Vagina (tissue), 2 donors: Measurements from ENCODE around the gene NACA2. TPM values are rescaled to one million over a fixed set of nuclear protein-coding genes. Genes with fewer than 3 reads are reported as not detected.

Experiments used
- DNase-seq, 2 donors: peaks; one replicate each; pipeline ENCODE4 v3.0.0-alpha.2; 2017; ENCODE audit errors: extremely low spot score in 2 of 2
- H3K27ac ChIP-seq: fragments of 200-600 bp; sonication (generic); one replicate; pipeline ENCODE4 v1.5.1; 2019
- H3K27me3 ChIP-seq: fragments of 200-600 bp; sonication (generic); one replicate; pipeline ENCODE4 v1.5.1; 2019
- H3K36me3 ChIP-seq, 2 donors: fragments of 200-600 bp; sonication (generic); one replicate each; pipeline ENCODE4 v1.5.1; 2017 to 2019
- H3K4me1 ChIP-seq: fragments of 200-600 bp; sonication (generic); one replicate; pipeline ENCODE4 v1.5.1; 2019
- H3K4me3 ChIP-seq, 2 donors: fragments of 200-600 bp; sonication (generic); 1 replicate in 1 of 2; 2 replicates in 1 of 2; pipeline ENCODE4 v1.5.1; 2016 to 2019
- H3K9me3 ChIP-seq: fragments of 200-600 bp; sonication (generic); one replicate; pipeline ENCODE4 v1.5.1; 2019
- POLR2A ChIP-seq, 2 donors: fragments of 450-650 bp; IDR thresholded peaks; one replicate each; pipeline ENCODE4 v1.6.1; 2017; ENCODE audit warnings: antibody characterized with exemption in 2 of 2, mild to moderate bottlenecking in 2 of 2, moderate library complexity in 2 of 2
- POLR2AphosphoS5 ChIP-seq, 2 donors: sonication (generic); formaldehyde crosslinking; IDR thresholded peaks; one replicate each; pipeline ENCODE4 v1.9.0; 2017; ENCODE audit warnings: antibody characterized with exemption in 2 of 2, mild to moderate bottlenecking in 2 of 2, low read depth in 1 of 2; ENCODE audit not compliant: insufficient read depth in 1 of 2
- intact Hi-C: fragments of 100-400 bp; cut with DNase I; formaldehyde crosslinking; loops from one replicate; pipeline ENCODE4 v1.15.1; 2023
- total RNA-seq: library from RNA; depleted of rRNA; stranded (reverse); fragments of >200 nt; gene quantifications from one replicate; pipeline ENCODE4 v1.2.3, GENCODE V29; 2016
- TF ChIP-seq, protein P1 (sequence below), 3 experiments: fragments of 450-650 bp in 2 of 3; fragments of 200-600 bp in 1 of 3; sonication (generic) in 1 of 3; IDR thresholded peaks; one replicate each; pipeline ENCODE4 v1.5.1; 2017 to 2019; ENCODE audit warnings: antibody characterized with exemption in 3 of 3, mild to moderate bottlenecking in 2 of 3, moderate library complexity in 2 of 3

The NACA2 gene
- total RNA-seq, 1 donor from 2014 or later: not detected

DNA sequence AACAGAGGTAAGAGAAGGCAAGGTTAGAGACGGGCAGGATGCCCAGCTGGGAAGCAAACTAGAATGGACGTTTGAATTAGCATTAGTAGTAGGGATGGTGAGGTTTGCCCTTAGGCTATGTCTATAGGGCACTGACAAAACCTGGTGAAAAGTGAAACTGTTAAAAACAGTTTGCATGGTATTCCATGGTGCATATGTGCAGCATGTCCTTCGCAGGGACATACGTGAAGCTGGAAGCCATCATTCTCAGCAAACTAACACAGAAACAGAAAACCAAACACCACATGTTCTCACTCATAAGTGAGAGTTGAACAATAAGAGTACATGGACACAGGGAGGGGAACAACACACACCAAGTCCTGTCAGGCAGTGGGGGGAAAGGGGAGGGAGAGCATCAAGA, 25.8 kb downstream of the NACA2 start:
- intact Hi-C loops: no loop called here
- no peaks in the 10 kb centered on the region for H3K27me3 ChIP-seq

DNA sequence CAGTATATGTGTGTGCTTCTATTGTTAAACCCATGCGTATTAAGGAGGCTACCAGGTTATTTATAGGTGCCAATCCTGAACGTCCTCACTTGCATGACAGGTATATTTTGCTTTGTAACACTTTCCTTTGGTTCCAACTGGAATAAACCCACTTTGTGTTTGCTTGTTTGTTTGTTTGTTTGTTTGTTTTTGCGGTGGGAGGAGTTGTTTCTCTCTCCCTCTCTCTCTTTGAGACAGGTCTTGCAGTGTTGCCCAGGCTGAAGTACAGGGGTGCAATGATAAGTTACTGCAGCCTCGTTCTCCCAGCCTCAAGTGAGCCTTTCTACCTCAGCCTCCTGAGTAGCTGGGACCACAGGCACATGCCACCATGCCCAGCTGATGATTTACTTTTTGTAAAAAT, 28.7 kb downstream of the NACA2 start:
- intact Hi-C loops: no loop called here
- no peaks in the 10 kb centered on the region for H3K9me3 ChIP-seq
- no peak for DNase-seq
- H3K27ac ChIP-seq: no peak overlapping the region
- H3K27me3 ChIP-seq: no peaks in the 10 kb centered on the region
- H3K4me3 ChIP-seq: no peak overlapping the region
- TF ChIP-seq, protein P1, sequence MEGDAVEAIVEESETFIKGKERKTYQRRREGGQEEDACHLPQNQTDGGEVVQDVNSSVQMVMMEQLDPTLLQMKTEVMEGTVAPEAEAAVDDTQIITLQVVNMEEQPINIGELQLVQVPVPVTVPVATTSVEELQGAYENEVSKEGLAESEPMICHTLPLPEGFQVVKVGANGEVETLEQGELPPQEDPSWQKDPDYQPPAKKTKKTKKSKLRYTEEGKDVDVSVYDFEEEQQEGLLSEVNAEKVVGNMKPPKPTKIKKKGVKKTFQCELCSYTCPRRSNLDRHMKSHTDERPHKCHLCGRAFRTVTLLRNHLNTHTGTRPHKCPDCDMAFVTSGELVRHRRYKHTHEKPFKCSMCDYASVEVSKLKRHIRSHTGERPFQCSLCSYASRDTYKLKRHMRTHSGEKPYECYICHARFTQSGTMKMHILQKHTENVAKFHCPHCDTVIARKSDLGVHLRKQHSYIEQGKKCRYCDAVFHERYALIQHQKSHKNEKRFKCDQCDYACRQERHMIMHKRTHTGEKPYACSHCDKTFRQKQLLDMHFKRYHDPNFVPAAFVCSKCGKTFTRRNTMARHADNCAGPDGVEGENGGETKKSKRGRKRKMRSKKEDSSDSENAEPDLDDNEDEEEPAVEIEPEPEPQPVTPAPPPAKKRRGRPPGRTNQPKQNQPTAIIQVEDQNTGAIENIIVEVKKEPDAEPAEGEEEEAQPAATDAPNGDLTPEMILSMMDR (IDR thresholded peaks at IDR 0.05): no peak
- no peak for TF ChIP-seq POLR2AphosphoS5 (IDR thresholded peaks at IDR 0.05; ENCODE audit: insufficient read depth in 1 of 2, low read depth in 1 of 2)
- H3K36me3 ChIP-seq: no peaks in the 10 kb centered on the region
- H3K4me1 ChIP-seq: no peaks in the 10 kb centered on the region

More for the DNA sequence above, 25.8 kb downstream of the NACA2 start:
- TF ChIP-seq POLR2A (IDR thresholded peaks at IDR 0.05) (no peak), POLR2AphosphoS5 (IDR thresholded peaks at IDR 0.05; ENCODE audit: insufficient read depth in 1 of 2, low read depth in 1 of 2) (no peak)
- TF ChIP-seq, protein P1 (IDR thresholded peaks at IDR 0.05): no peak
- H3K9me3 ChIP-seq: no peaks in the 10 kb centered on the region
- H3K27ac ChIP-seq: no peak overlapping the region
- no peak for DNase-seq
- H3K4me3 ChIP-seq: no peak overlapping the region
- no peaks in the 10 kb centered on the region for H3K36me3 ChIP-seq
- no peaks in the 10 kb centered on the region for H3K4me1 ChIP-seq

DNA sequence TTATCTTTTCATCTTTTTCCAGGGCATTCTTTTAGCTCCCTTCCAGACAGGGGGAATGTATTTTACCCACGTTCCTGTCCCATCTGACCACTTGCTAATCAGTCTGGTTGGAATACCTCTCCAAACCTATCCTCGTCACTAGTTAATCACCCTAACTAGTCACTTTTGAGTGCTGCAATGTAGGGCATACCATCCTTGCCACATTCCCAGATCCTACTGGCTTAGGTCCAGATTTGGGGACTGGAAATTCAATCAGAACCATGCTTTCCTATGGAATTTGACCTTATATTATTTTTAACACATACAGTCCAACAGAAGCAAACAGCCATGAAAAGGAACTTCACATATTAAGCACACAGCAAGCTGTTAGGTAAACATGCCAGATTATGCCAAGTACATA, 29.7 kb downstream of the NACA2 start:
- no peak for DNase-seq
- Histone ChIP-seq H3K27ac (no peak overlapping the region), H3K36me3 (no peaks in the 10 kb centered on the region), H3K4me3 (no peak overlapping the region), H3K9me3 (no peaks in the 10 kb centered on the region), H3K27me3 (no peaks in the 10 kb centered on the region), H3K4me1 (no peaks in the 10 kb centered on the region)
- TF ChIP-seq POLR2A (IDR thresholded peaks at IDR 0.05) (no peak), POLR2AphosphoS5 (IDR thresholded peaks at IDR 0.05; ENCODE audit: insufficient read depth in 1 of 2, low read depth in 1 of 2) (no peak)
- TF ChIP-seq, protein P1 (IDR thresholded peaks at IDR 0.05): no peak
- intact Hi-C loops: no loop called here

DNA sequence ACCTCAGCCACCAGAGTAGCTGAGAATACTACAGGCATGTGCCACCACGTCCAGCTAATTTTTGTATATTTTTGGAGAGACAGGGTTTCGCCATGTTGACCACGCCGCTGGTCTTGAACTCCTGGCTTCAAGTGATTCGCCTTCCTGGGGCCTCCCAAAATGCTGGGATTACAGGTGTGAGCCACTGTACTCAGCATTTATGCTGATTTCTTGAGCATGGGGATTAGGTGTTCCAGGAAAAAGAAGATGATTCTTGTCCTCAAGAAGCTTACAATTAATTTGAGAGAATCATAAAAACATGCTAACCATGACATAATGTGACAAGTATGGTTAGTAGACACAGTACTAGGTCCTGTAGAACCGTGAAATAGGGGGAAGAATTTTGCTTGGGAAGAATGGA, 30.9 kb downstream of the NACA2 start:
- TF ChIP-seq, protein P1 (IDR thresholded peaks at IDR 0.05): no peak
- TF ChIP-seq POLR2A (IDR thresholded peaks at IDR 0.05): no peak
- no peak for TF ChIP-seq POLR2AphosphoS5 (IDR thresholded peaks at IDR 0.05; ENCODE audit: insufficient read depth in 1 of 2, low read depth in 1 of 2)
- H3K27ac ChIP-seq: no peak overlapping the region
- H3K9me3 ChIP-seq: no peaks in the 10 kb centered on the region
- H3K36me3 ChIP-seq: no peaks in the 10 kb centered on the region
- no peaks in the 10 kb centered on the region for H3K27me3 ChIP-seq
- H3K4me3 ChIP-seq: no peak overlapping the region
- DNase-seq: no peak
- intact Hi-C loops: no loop called here
- H3K4me1 ChIP-seq: no peaks in the 10 kb centered on the region

DNA sequence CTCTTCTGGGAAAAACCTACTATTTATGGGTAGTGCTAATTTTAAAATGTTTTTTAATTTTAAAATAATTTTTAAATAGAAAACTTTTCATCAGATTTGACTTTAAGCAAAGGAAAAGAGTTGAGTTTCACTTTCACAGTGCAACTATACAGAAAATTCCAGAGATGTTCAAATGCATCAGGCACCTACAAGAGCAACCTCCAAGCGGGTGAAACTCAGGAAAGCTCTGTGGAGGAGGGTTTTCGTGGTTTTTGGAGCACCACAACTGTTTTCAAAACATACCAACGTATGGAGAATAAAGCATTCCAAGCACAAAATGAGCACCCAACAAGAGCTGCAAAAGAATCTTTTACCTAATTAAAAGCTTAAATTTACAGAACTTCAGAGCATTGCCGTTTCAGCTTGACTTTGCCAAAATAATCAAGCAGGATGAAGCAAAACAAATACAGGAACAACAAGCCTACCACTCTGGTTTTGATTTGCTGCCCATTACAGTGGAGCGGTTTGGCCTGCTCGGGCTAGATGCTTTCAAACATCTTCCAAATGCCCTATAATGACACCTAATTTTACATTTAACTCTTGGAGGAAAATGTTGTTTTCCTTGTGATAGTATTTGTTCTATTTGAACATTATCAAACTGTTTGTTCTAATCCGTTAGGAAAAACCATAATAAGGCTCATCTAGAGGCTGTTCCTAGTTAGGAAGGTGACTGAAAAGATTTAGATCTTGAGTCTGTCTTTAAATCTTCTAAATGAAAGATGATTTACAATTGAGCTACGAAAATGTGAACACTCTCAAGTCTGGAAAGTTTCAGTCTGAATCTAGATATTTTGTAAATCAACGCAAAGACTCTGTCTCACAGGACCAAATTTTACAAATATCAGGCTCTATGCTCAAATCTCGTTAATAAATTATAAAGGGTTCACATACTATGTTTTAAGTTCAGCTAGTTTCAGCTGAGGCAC, 34.5 kb downstream of the NACA2 start:
- intact Hi-C loops: no loop called here
- no peaks in the 10 kb centered on the region for H3K4me1 ChIP-seq

More for the DNA sequence above, 34.5 kb downstream of the NACA2 start:
- no peaks in the 10 kb centered on the region for H3K9me3 ChIP-seq
- H3K27ac ChIP-seq: no peak overlapping the region
- H3K36me3 ChIP-seq: no peaks in the 10 kb centered on the region
- no peak for DNase-seq
- H3K27me3 ChIP-seq: no peaks in the 10 kb centered on the region
- H3K4me3 ChIP-seq: no peak overlapping the region
- TF ChIP-seq POLR2AphosphoS5 (IDR thresholded peaks at IDR 0.05; ENCODE audit: insufficient read depth in 1 of 2, low read depth in 1 of 2) (no peak), POLR2A (IDR thresholded peaks at IDR 0.05) (no peak)
- TF ChIP-seq, protein P1 (IDR thresholded peaks at IDR 0.05): no peak
